Suprapubic skin (tissue), 4 donors: ENCODE results near the gene TAS1R3. TPM values are rescaled to one million over a fixed set of nuclear protein-coding genes. Genes with fewer than 3 reads are reported as not detected.

Source experiments
- DNase-seq, 2 donors: peaks; one replicate each; pipeline ENCODE4 v3.0.0-alpha.2; 2019; ENCODE audit warnings: low spot score in 2 of 2
- H3K27ac ChIP-seq: fragments of 200-600 bp; sonication (generic); one replicate; pipeline ENCODE4 v1.5.1; 2019
- H3K27me3 ChIP-seq: fragments of 200-600 bp; sonication (generic); one replicate; pipeline ENCODE4 v1.5.1; 2019
- H3K36me3 ChIP-seq: fragments of 200-600 bp; sonication (generic); one replicate; pipeline ENCODE4 v1.5.1; 2019
- H3K4me1 ChIP-seq: fragments of 200-600 bp; sonication (generic); one replicate; pipeline ENCODE4 v1.5.1; 2019
- H3K4me3 ChIP-seq: fragments of 200-600 bp; sonication (generic); one replicate; pipeline ENCODE4 v1.5.1; 2019; ENCODE audit warnings: mild to moderate bottlenecking
- H3K9me3 ChIP-seq: fragments of 200-600 bp; sonication (generic); one replicate; pipeline ENCODE4 v1.5.1; 2019
- EP300 ChIP-seq: sonication (generic); formaldehyde crosslinking; IDR thresholded peaks from one replicate; pipeline ENCODE4 v1.6.1; 2017; ENCODE audit warnings: antibody characterized with exemption
- POLR2A ChIP-seq, 2 donors: fragments of 450-650 bp; IDR thresholded peaks; one replicate each; pipeline ENCODE4 v1.6.1; 2017; ENCODE audit warnings: antibody characterized with exemption in 2 of 2, mild to moderate bottlenecking in 2 of 2, moderate library complexity in 2 of 2
- POLR2AphosphoS5 ChIP-seq, 3 donors: sonication (generic); formaldehyde crosslinking; IDR thresholded peaks; one replicate each; pipeline ENCODE4 v1.6.1; 2017; ENCODE audit warnings: antibody characterized with exemption in 3 of 3
- WGBS: methylation state at CpG from one replicate; pipeline ENCODE4 v1.1.5; 2018; 5-methylcytosine and 5-hydroxymethylcytosine counted together
- total RNA-seq, 4 donors: library from RNA; depleted of rRNA; stranded (reverse); fragments of >200 nt; gene quantifications; one replicate each; pipeline ENCODE4 v1.1.0, GENCODE V29; 2016
- TF ChIP-seq, protein P1 (sequence below), 2 donors: fragments of 200-600 bp in 1 of 2; fragments of 450-650 bp in 1 of 2; sonication (generic) in 1 of 2; IDR thresholded peaks; one replicate each; pipeline ENCODE4 v1.5.1; 2016 to 2019; ENCODE audit warnings: antibody characterized with exemption in 2 of 2, mild to moderate bottlenecking in 1 of 2, moderate library complexity in 1 of 2

Gene TAS1R3
- total RNA-seq, 4 donors from 2014 or later: 0.56 to 1.8 (median 0.82) TPM

DNA sequence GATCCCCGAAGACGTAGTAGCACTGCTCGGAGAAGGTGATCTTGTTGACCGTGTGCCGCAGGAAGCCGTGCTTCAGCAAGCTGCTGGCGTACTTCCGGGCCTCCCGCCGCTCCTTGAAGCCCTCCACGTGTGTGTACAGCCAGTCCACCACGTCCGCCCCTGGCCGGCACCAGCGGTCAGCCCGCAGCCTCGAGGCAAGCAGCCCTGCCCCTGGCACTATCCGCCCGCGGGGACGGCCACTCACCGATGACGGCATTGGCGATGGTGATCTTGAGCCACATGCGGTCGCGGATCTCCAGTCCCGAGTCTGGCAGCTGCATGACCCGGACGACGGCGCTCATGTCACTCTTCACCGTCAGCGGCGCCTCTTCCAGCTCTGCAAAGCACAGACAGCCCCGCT, 7.2 kb downstream of the TAS1R3 start:
- no peak overlapping the region for H3K27ac ChIP-seq
- H3K4me3 ChIP-seq: no peak overlapping the region
- TF ChIP-seq, protein P1, sequence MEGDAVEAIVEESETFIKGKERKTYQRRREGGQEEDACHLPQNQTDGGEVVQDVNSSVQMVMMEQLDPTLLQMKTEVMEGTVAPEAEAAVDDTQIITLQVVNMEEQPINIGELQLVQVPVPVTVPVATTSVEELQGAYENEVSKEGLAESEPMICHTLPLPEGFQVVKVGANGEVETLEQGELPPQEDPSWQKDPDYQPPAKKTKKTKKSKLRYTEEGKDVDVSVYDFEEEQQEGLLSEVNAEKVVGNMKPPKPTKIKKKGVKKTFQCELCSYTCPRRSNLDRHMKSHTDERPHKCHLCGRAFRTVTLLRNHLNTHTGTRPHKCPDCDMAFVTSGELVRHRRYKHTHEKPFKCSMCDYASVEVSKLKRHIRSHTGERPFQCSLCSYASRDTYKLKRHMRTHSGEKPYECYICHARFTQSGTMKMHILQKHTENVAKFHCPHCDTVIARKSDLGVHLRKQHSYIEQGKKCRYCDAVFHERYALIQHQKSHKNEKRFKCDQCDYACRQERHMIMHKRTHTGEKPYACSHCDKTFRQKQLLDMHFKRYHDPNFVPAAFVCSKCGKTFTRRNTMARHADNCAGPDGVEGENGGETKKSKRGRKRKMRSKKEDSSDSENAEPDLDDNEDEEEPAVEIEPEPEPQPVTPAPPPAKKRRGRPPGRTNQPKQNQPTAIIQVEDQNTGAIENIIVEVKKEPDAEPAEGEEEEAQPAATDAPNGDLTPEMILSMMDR (IDR thresholded peaks at IDR 0.05): no peak
- no peak for TF ChIP-seq EP300
- no peak for TF ChIP-seq POLR2AphosphoS5 (IDR thresholded peaks at IDR 0.05)
- no peak for TF ChIP-seq POLR2A (IDR thresholded peaks at IDR 0.05)
- peaks cover 10% of the 10 kb centered on the region for H3K4me1 ChIP-seq
- no peaks in the 10 kb centered on the region for H3K27me3 ChIP-seq
- WGBS: 98% methylated on average over 12 of the region's 36 CpGs
- peaks cover 64% of the 10 kb centered on the region for H3K36me3 ChIP-seq
- no peaks in the 10 kb centered on the region for H3K9me3 ChIP-seq
- no peak for DNase-seq

DNA sequence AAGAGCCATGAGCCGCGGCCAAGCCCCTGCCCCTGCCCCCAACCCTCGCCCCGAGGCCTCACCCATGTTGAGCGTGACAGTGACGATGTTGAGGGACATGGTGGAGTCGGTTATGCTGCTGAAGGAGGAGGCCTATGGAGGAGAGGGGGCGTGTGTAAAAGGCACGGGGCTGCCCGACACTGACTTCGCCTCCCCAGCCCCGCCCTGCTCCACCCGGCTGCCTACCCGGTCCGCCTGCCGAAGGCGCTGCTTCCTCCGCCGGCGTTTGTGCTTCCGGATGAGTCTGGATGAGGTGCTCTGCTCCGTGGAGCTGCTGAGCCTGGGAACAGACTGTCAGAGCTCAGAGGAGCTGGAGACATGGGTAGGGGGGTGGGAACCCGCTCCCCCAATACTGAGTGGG, 9.1 kb downstream of the TAS1R3 start:
- H3K36me3 ChIP-seq: peaks cover 64% of the 10 kb centered on the region
- WGBS: 82% methylated on average over 23 of the region's 23 CpGs
- H3K4me3 ChIP-seq: no peak overlapping the region
- H3K27ac ChIP-seq: no peak overlapping the region
- H3K4me1 ChIP-seq: peaks cover 18% of the 10 kb centered on the region
- H3K27me3 ChIP-seq: no peaks in the 10 kb centered on the region
- TF ChIP-seq POLR2AphosphoS5 (IDR thresholded peaks at IDR 0.05) (no peak), POLR2A (IDR thresholded peaks at IDR 0.05) (no peak), EP300 (no peak)
- TF ChIP-seq, protein P1 (IDR thresholded peaks at IDR 0.05): no peak
- no peak for DNase-seq
- H3K9me3 ChIP-seq: no peaks in the 10 kb centered on the region

DNA sequence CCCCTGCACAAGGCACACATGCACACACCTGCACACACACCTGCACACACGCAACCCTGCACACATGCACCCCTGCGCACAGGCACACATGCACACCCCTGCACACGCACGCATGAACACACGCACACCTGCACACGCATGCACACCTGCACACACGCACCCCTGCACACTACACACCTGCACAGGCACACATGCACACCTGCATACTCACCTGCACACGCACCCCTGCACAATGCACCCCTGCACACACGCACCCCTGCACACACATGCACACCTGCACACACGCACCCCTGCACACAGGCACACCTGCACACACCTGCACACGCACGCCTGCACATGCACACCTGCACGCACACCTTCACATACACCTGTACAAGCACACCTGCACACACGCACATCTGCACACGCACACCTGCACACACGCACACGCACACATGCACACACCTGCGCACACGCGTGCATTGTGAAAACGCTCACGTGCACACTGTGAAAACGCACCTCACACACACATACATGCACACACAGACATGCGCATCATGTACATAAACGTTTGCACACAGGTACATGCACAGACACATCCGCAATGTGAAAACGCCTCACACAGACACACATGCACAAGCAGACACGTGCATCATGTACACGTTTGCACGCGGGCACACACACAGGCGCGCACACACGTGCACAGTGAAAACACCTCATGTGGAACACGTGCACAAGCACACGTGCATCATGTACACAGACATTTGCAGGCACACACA, 9.9 kb downstream of the TAS1R3 start:
- H3K27me3 ChIP-seq: no peaks in the 10 kb centered on the region
- no peak overlapping the region for H3K27ac ChIP-seq
- H3K9me3 ChIP-seq: no peaks in the 10 kb centered on the region
- H3K4me1 ChIP-seq: peaks cover 26% of the 10 kb centered on the region
- WGBS: 92% methylated on average over 31 of the region's 36 CpGs
- H3K4me3 ChIP-seq: no peak overlapping the region
- H3K36me3 ChIP-seq: peaks cover 56% of the 10 kb centered on the region
- DNase-seq: no peak
- TF ChIP-seq POLR2AphosphoS5 (IDR thresholded peaks at IDR 0.05): no peak
- TF ChIP-seq, protein P1 (IDR thresholded peaks at IDR 0.05): no peak
- TF ChIP-seq POLR2A (IDR thresholded peaks at IDR 0.05): no peak
- TF ChIP-seq EP300: no peak

DNA sequence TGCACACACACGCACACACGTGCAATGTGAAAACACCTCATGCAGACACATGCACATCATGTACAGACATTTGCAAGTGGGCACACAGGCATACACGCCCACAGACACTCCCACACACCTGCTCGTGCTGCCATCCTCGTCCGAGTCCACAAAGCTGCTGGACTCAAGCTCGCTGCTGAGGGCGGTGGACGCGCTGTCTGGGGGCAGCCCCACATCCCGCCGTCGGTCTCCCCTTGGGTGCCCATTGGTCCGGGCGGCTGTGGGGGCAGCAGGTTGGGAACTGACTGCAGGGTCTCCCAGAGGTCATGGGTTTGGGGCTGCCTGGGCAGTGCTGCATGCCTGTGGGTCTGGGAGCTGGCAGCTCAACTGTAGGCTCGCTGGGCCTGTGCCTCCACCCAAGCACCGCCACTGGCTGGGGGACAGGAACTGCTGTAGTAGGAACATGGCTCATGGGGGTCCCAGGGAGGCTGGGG, 10.5 kb downstream of the TAS1R3 start:
- 97% methylated on average over 15 of the region's 17 CpGs for WGBS
- DNase-seq: no peak
- Histone ChIP-seq H3K9me3 (no peaks in the 10 kb centered on the region), H3K27me3 (no peaks in the 10 kb centered on the region), H3K27ac (no peak overlapping the region), H3K36me3 (peaks cover 50% of the 10 kb centered on the region), H3K4me1 (peaks cover 32% of the 10 kb centered on the region), H3K4me3 (no peak overlapping the region)
- TF ChIP-seq EP300 (no peak), POLR2A (IDR thresholded peaks at IDR 0.05) (no peak), POLR2AphosphoS5 (IDR thresholded peaks at IDR 0.05) (no peak)
- TF ChIP-seq, protein P1 (IDR thresholded peaks at IDR 0.05): no peak

DNA sequence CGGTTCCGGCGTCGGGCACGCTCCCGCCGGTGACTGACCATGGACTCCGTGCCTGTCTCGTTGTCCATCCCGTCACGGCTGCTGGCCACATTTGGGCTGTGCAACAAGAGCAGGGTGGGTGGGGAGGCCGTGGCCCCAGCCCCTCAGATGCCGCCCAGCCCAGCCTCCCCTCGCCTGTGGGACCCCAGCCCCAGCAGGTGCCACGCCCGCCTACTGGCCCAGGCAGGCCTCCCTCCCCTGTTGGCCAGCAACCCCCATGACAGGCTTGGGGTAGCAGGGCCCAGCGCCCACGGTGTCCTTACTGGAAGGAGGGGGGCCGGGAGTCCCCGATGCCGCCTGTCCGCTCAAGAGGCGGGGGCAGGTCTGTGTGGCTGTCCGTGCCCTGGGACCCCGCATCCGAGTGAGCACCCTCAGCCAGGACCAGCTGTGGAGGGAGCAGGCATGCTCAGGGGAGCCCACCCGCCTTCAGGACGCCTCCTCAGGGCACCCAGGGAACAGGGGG, 11.0 kb downstream of the TAS1R3 start:
- Histone ChIP-seq H3K4me1 (peaks cover 38% of the 10 kb centered on the region), H3K27ac (no peak overlapping the region), H3K36me3 (peaks cover 45% of the 10 kb centered on the region), H3K27me3 (no peaks in the 10 kb centered on the region), H3K9me3 (no peaks in the 10 kb centered on the region), H3K4me3 (no peak overlapping the region)
- 97% methylated on average over 7 of the region's 28 CpGs for WGBS
- TF ChIP-seq EP300 (no peak), POLR2AphosphoS5 (IDR thresholded peaks at IDR 0.05) (no peak), POLR2A (IDR thresholded peaks at IDR 0.05) (no peak)
- TF ChIP-seq, protein P1 (IDR thresholded peaks at IDR 0.05): no peak
- DNase-seq: no peak
